ENCODE data around the gene TVP23A.

TVP23A gene

GRCh38 chr16:10817514-10817913, 1.1 kb downstream of the TVP23A start:
- Histone ChIP-seq H3K36me3 (no peaks in the 10 kb centered on the region), H3K27ac (no peak overlapping the region), H3K4me3 (ENCODE audit: low read depth in 1 of 2, low read length in 1 of 2) (no peak overlapping the region), H3K9me3 (no peaks in the 10 kb centered on the region), H3K4me1 (ENCODE audit: control insufficient read depth in 1 of 2, insufficient read depth in 1 of 2, low read depth in 1 of 2, low read length in 1 of 2) (no peaks in the 10 kb centered on the region), H3K27me3 (peaks cover 31% of the 10 kb centered on the region)
- TF ChIP-seq CTCF (IDR thresholded peaks at IDR 0.05) = no peak

- Histone ChIP-seq H3K27ac (no peak overlapping the region), H3K9me3 (no peaks in the 10 kb centered on the region), H3K4me1 (ENCODE audit: control insufficient read depth in 1 of 2, insufficient read depth in 1 of 2, low read depth in 1 of 2, low read length in 1 of 2) (no peaks in the 10 kb centered on the region), H3K27me3 (peaks cover 13% of the 10 kb centered on the region), H3K36me3 (no peaks in the 10 kb centered on the region), H3K4me3 (ENCODE audit: low read depth in 1 of 2, low read length in 1 of 2) (no peak overlapping the region)
- no peak for TF ChIP-seq CTCF (IDR thresholded peaks at IDR 0.05)
Observed at GRCh38 chr16:10813099-10813455, 5.5 kb downstream of the TVP23A start.

- H3K4me1 ChIP-seq (ENCODE audit: control insufficient read depth in 1 of 2, insufficient read depth in 1 of 2, low read depth in 1 of 2, low read length in 1 of 2) = no peaks in the 10 kb centered on the region
- no peak overlapping the region for H3K27ac ChIP-seq
- H3K4me3 ChIP-seq (ENCODE audit: low read depth in 1 of 2, low read length in 1 of 2) = no peak overlapping the region
Observed at GRCh38 chr16:10812312-10813098, 6.1 kb downstream of the TVP23A start.

GRCh38 chr16:10809706-10810105, 8.9 kb downstream of the TVP23A start:
- Histone ChIP-seq H3K27ac (no peak overlapping the region), H3K4me1 (ENCODE audit: control insufficient read depth in 1 of 2, insufficient read depth in 1 of 2, low read depth in 1 of 2, low read length in 1 of 2) (peaks cover 0 to 8% of the 10 kb centered on the region in 2 experiments), H3K27me3 (no peaks in the 10 kb centered on the region), H3K9me3 (no peaks in the 10 kb centered on the region), H3K36me3 (no peaks in the 10 kb centered on the region), H3K4me3 (ENCODE audit: low read depth in 1 of 2, low read length in 1 of 2) (no peak overlapping the region)
- no peak for TF ChIP-seq CTCF (IDR thresholded peaks at IDR 0.05)

More at GRCh38 chr16:10812312-10813098, 6.1 kb downstream of the TVP23A start:
- H3K9me3 ChIP-seq = no peaks in the 10 kb centered on the region
- peaks cover 7% of the 10 kb centered on the region for H3K27me3 ChIP-seq
- no peak for TF ChIP-seq CTCF (IDR thresholded peaks at IDR 0.05)
- no peaks in the 10 kb centered on the region for H3K36me3 ChIP-seq

GRCh38 chr16:10808850-10809249, 9.7 kb downstream of the TVP23A start:
- TF ChIP-seq CTCF (IDR thresholded peaks at IDR 0.05) = no peak
- no peak overlapping the region for H3K4me3 ChIP-seq (ENCODE audit: low read depth in 1 of 2, low read length in 1 of 2)
- H3K27ac ChIP-seq = no peak overlapping the region
- no peaks in the 10 kb centered on the region for H3K9me3 ChIP-seq
- H3K27me3 ChIP-seq = no peaks in the 10 kb centered on the region
- peaks cover 0 to 8% of the 10 kb centered on the region in 2 experiments for H3K4me1 ChIP-seq (ENCODE audit: control insufficient read depth in 1 of 2, insufficient read depth in 1 of 2, low read depth in 1 of 2, low read length in 1 of 2)
- no peaks in the 10 kb centered on the region for H3K36me3 ChIP-seq
